Measurements from ENCODE around the gene SH2D3A. TPM values are rescaled to one million over a fixed set of nuclear protein-coding genes. Genes with fewer than 3 reads are reported as not detected.

SH2D3A gene
- total RNA-seq, 1 experiment from 2014 or later = 30.3 TPM

- no peak for TF ChIP-seq HMGA2 (CRISPR knock-in tag; IDR thresholded peaks at IDR 0.05)
These were observed 29.0 kb upstream of the SH2D3A start (continued) for GRCh38 chr19:6796278-6796677.

GRCh38 chr19:6794686-6795431, 27.6 kb upstream of the SH2D3A start:
- CTCF ChIA-PET = no interaction called here
- ATAC-seq (no peak; the same call in 1 of the 2 replicates), DNase-seq (ENCODE audit: low spot score) (no peak)
- H3K9me3 Mint-ChIP-seq = peaks cover 49% of the 10 kb centered on the region
- H3K4me3 Mint-ChIP-seq = no peak overlapping the region
- POLR2A ChIA-PET = no interaction called here
- no peak for TF ChIP-seq USF1 (CRISPR knock-in tag; IDR thresholded peaks at IDR 0.05)
- TF ChIP-seq SMAD3 (CRISPR knock-in tag; IDR thresholded peaks at IDR 0.05; ENCODE audit: borderline replicate concordance) = no peak
- TF ChIP-seq ATF3 (CRISPR knock-in tag; conservative IDR thresholded peaks at IDR 0.05) = no peak
- no peak for TF ChIP-seq ZNF532 (CRISPR knock-in tag; IDR thresholded peaks at IDR 0.05; ENCODE audit: borderline replicate concordance)
- no peak for TF ChIP-seq IRF1 (CRISPR knock-in tag; IDR thresholded peaks at IDR 0.05)
- no peak for TF ChIP-seq HMGXB4 (CRISPR knock-in tag; IDR thresholded peaks at IDR 0.05)
- TF ChIP-seq CTCF (IDR thresholded peaks at IDR 0.05) = no peak
- no peak for TF ChIP-seq JUN (CRISPR knock-in tag; IDR thresholded peaks at IDR 0.05)
- no peak for TF ChIP-seq GRHL2 (CRISPR knock-in tag; IDR thresholded peaks at IDR 0.05; ENCODE audit: insufficient replicate concordance, severe bottlenecking)
- TF ChIP-seq ZBTB21 (CRISPR knock-in tag; IDR thresholded peaks at IDR 0.05; ENCODE audit: borderline replicate concordance) = no peak
- TF ChIP-seq STAT6 (CRISPR knock-in tag; conservative IDR thresholded peaks at IDR 0.05; ENCODE audit: low read depth) = no peak
- no peak for TF ChIP-seq SMAD4 (CRISPR knock-in tag; IDR thresholded peaks at IDR 0.05)
- H3K36me3 Mint-ChIP-seq = peaks cover 36% of the 10 kb centered on the region
- no peak overlapping the region for H3K27ac Mint-ChIP-seq
- no peaks in the 10 kb centered on the region for H3K4me1 Mint-ChIP-seq
- peaks cover 18% of the 10 kb centered on the region for H3K27me3 Mint-ChIP-seq (ENCODE audit: low read depth)
